ENCODE measurements around the gene UBL4B. TPM values are rescaled to one million over a fixed set of nuclear protein-coding genes. Genes with fewer than 3 reads are reported as not detected.

UBL4B gene
- total and polyA plus RNA-seq, 2 experiments from 2014 or later: not detected

DNA sequence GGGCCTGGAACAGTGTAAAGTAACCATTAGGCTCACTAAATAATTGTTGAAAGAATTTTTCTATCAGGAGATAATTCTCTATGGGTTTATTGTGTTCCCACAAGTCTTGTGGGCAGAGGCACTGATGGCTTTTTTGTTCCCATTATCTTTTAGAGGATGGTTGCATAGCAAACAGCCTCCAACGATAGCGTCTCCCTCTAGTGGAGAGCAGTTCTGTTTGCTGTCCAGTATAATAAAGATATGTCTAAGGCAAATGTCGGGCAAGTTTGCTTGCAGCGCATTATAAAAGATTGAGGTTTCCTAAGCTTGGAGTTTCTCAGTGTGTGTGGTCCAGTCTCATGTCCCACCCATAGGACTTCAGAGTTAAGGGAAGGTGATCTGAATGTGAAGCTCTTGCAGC, 36.7 kb downstream of the UBL4B start:
- no peak overlapping the region for H2AFZ ChIP-seq
- H3K4me2 ChIP-seq (ENCODE audit: unreplicated experiment): no peak overlapping the region
- no peaks in the 10 kb centered on the region for H4K20me1 ChIP-seq (ENCODE audit: insufficient read depth)
- peaks cover 7% of the 10 kb centered on the region; the same call in 1 of the 2 replicates for H3F3A ChIP-seq (ENCODE audit: insufficient read depth)
- no peaks in the 10 kb centered on the region for H3K79me2 ChIP-seq (ENCODE audit: insufficient read depth)
- H3K9me3 ChIP-seq (ENCODE audit: low read depth): no peaks in the 10 kb centered on the region
- no peak overlapping the region for H3K27ac ChIP-seq
- H3K27me3 ChIP-seq (replicated peaks; ENCODE audit: insufficient read depth): peaks cover 28% of the 10 kb centered on the region
- H3K9me2 ChIP-seq (ENCODE audit: insufficient read depth): no peaks in the 10 kb centered on the region
- H3K9ac ChIP-seq: no peak overlapping the region
- no peak overlapping the region for H3K4me3 ChIP-seq
- peak; percentile 50 for DNase-seq
- in situ Hi-C loops (cut with MboI): no loop called here
- H3K36me3 ChIP-seq (ENCODE audit: low read depth): no peaks in the 10 kb centered on the region
- WGBS, 2 experiments (ENCODE audit: low coverage in 1 of 2, low lambda C conversion rate in 2 of 2, missing lambda C conversion rate in 2 of 2): 51 to 61% methylated on average over 4 of the region's 4 CpGs
- no peak for TF ChIP-seq EZH2 (IDR thresholded peaks at IDR 0.05; ENCODE audit: insufficient read depth, poor library complexity, severe bottlenecking)
- TF ChIP-seq EZH2phosphoT487 (IDR thresholded peaks at IDR 0.05; ENCODE audit: insufficient read depth, low read depth): no peak
- 0 out of 2 replicates have a peak, but pooled peaks cover 13% of the 10 kb centered on the region for H3K4me1 ChIP-seq (ENCODE audit: insufficient read depth)

DNA sequence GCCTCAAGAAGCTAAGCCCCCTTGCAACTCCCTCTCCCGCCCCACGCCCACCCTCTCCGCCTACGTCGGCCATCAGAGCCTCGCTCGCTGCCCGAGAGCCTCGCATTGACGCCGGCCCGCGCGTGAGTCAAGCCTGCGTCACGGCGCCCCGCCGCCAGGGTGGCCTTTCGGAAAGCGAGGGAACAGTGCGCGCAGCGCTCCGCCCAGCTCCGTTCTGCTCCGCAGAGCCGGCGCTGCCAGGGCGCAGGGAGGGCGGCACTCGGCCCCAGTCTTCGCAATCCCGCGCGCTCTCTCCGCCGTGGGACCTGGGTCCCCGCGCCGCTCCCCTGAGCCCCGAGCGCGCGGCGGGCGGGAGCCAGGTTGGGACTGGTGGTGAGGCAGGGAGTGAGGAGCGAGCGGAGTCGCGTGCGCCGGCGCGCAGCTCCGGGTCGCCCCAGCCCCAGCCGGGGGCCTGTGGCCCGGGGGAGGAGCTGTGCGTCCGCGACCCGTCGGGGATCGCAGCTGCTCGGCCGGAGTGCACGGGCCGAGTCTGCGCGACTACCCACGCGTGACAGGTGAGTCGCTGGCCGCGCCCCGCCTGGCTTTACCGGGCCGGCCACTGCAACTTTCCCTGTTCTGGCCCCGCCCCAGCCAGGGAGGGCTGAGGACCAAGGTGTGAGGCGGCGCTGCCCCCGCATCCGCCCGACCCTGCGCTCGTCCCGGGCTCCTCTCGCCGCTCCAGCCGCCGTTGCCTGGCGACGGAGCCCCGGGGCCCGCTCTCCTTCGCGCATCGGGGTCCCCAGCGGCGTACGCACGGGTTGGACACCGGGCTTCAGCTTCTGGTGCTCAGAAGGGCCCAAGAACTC, 38.3 kb downstream of the UBL4B start, which contains the start of gene SLC6A17:
TSS of gene SLC6A17 (plus strand) at position 165 of the 845 bp plus-strand sequence. CDS start 16,436 bp downstream, outside the sequence.
- no peaks in the 10 kb centered on the region for H3K9me2 ChIP-seq (ENCODE audit: insufficient read depth)
- H3K79me2 ChIP-seq (ENCODE audit: insufficient read depth): no peaks in the 10 kb centered on the region
- peak within 1 kb of the TSS; percentile 67 for H3K4me3 ChIP-seq
- peaks cover 7% of the 10 kb centered on the region; the same call in 1 of the 2 replicates for H3F3A ChIP-seq (ENCODE audit: insufficient read depth)
- no peaks in the 10 kb centered on the region for H3K36me3 ChIP-seq (ENCODE audit: low read depth)
- DNase-seq: peak; percentile 91
- WGBS, 2 experiments (ENCODE audit: low coverage in 1 of 2, low lambda C conversion rate in 2 of 2, missing lambda C conversion rate in 2 of 2): 1% methylated on average over 76 to 78 of the region's 104 CpGs
- peak within 1 kb of the TSS; percentile 67 for H3K4me2 ChIP-seq (ENCODE audit: unreplicated experiment)
- no peaks in the 10 kb centered on the region for H4K20me1 ChIP-seq (ENCODE audit: insufficient read depth)
- H2AFZ ChIP-seq: peak within 1 kb of the TSS; percentile 61
- 0 out of 2 replicates have a peak, but pooled peaks cover 13% of the 10 kb centered on the region for H3K4me1 ChIP-seq (ENCODE audit: insufficient read depth)
- in situ Hi-C loops (cut with MboI): no loop called here
- H3K9ac ChIP-seq: peak within 1 kb of the TSS; percentile 46; the same call in 1 of the 2 replicates
- H3K27ac ChIP-seq: no peak within 1 kb of the TSS
- H3K9me3 ChIP-seq (ENCODE audit: low read depth): no peaks in the 10 kb centered on the region
- TF ChIP-seq EZH2 (IDR thresholded peaks at IDR 0.05; ENCODE audit: insufficient read depth, poor library complexity, severe bottlenecking) (no peak), EZH2phosphoT487 (IDR thresholded peaks at IDR 0.05; ENCODE audit: insufficient read depth, low read depth) (no peak)
- H3K27me3 ChIP-seq (replicated peaks; ENCODE audit: insufficient read depth): peaks cover 14% of the 10 kb centered on the region

DNA sequence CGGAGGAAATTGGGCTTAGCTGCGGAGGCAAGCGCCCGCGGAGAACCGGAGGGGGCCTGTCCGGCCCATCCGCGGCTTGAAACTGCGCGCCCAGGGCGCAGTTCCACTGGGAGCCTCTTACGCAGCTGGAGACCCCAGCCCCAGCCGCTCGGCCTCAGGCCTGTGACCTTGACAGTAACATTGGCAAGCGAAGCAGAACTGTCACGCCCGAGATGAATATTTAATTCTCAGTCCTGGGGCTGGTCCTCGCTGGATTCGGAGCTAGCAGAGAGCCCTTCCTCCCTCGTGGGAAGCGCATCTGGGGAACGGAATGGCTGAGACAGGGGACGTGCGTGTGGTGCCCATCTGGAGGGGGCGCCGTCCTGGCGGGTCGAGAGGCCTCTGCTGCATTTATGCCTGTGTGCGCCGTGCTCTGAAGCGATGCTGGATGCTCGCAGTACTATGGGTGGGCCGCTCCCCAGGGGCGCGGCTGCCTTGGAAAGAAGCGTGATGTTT, 39.0 kb downstream of the UBL4B start:
- no peak for TF ChIP-seq EZH2 (IDR thresholded peaks at IDR 0.05; ENCODE audit: insufficient read depth, poor library complexity, severe bottlenecking)
- TF ChIP-seq EZH2phosphoT487 (IDR thresholded peaks at IDR 0.05; ENCODE audit: insufficient read depth, low read depth): no peak
- Histone ChIP-seq H3K4me1 (ENCODE audit: insufficient read depth) (0 out of 2 replicates have a peak, but pooled peaks cover 13% of the 10 kb centered on the region), H3K4me3 (peak overlapping the region; percentile 67), H3K9me2 (ENCODE audit: insufficient read depth) (no peaks in the 10 kb centered on the region), H3K79me2 (ENCODE audit: insufficient read depth) (no peaks in the 10 kb centered on the region), H3K36me3 (ENCODE audit: low read depth) (no peaks in the 10 kb centered on the region), H3F3A (ENCODE audit: insufficient read depth) (peaks cover 7% of the 10 kb centered on the region; the same call in 1 of the 2 replicates), H3K27me3 (replicated peaks; ENCODE audit: insufficient read depth) (peaks cover 7% of the 10 kb centered on the region; the same call in 1 of the 2 replicates), H3K4me2 (ENCODE audit: unreplicated experiment) (peak overlapping the region; percentile 67), H2AFZ (peak overlapping the region; percentile 61), H3K9ac (0 out of 2 replicates have a peak overlapping the region, but pooled peaks have one; percentile 46), H4K20me1 (ENCODE audit: insufficient read depth) (no peaks in the 10 kb centered on the region), H3K9me3 (ENCODE audit: low read depth) (no peaks in the 10 kb centered on the region), H3K27ac (no peak overlapping the region)
- peak; percentile 35 for DNase-seq
- in situ Hi-C loops (cut with MboI): no loop called here
- 4 to 5% methylated on average over 37 of the region's 37 CpGs for WGBS, 2 experiments (ENCODE audit: low coverage in 1 of 2, low lambda C conversion rate in 2 of 2, missing lambda C conversion rate in 2 of 2)

DNA sequence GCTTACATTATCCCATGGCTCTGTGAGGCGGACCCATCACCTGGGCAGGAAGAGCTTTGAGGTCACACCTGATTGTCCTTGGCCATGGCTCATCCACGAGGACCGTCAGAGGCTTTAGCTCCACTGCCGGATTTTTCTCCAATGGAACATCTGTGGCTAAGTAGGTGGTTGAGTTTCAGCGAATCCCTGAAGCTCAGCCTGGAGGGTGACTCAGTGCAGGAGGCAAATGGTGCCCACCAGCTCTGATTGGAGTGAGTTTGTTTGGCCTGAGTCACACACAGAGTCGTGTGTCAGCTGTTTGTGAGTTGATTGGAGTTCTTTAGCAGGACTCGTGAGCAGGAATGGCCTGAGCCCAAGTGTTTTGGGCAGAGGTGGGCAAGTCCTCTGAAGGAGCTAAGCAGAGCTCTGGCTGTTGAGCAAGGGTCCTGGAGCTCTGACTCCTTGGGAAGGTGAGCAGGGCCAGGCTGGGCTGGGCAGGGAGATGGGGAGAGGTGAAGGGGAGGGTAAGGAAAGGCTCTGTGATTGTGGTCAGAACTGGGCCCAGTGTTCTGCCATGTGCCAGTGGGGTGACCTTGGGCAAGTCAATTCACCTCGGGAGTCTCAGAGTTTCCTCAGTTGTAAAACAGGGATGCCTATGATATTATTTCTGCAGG, 40.0 kb downstream of the UBL4B start:
- H3K36me3 ChIP-seq (ENCODE audit: low read depth): no peaks in the 10 kb centered on the region
- 0 out of 2 replicates have a peak, but pooled peaks cover 13% of the 10 kb centered on the region for H3K4me1 ChIP-seq (ENCODE audit: insufficient read depth)
- no peaks in the 10 kb centered on the region for H4K20me1 ChIP-seq (ENCODE audit: insufficient read depth)
- DNase-seq: peak; percentile 90
- no peak overlapping the region for H3K9ac ChIP-seq
- no peak overlapping the region for H3K4me3 ChIP-seq
- 27 to 28% methylated on average over 8 of the region's 8 CpGs for WGBS, 2 experiments (ENCODE audit: low coverage in 1 of 2, low lambda C conversion rate in 2 of 2, missing lambda C conversion rate in 2 of 2)
- in situ Hi-C loops (cut with MboI): no loop called here
- no peaks in the 10 kb centered on the region; the same call in 1 of the 2 replicates for H3K27me3 ChIP-seq (replicated peaks; ENCODE audit: insufficient read depth)
- H3F3A ChIP-seq (ENCODE audit: insufficient read depth): peaks cover 7% of the 10 kb centered on the region; the same call in 1 of the 2 replicates
- peak overlapping the region; percentile 7 for H3K4me2 ChIP-seq (ENCODE audit: unreplicated experiment)
- no peaks in the 10 kb centered on the region for H3K9me3 ChIP-seq (ENCODE audit: low read depth)
- H2AFZ ChIP-seq: no peak overlapping the region
- no peaks in the 10 kb centered on the region for H3K9me2 ChIP-seq (ENCODE audit: insufficient read depth)
- no peak overlapping the region for H3K27ac ChIP-seq
- TF ChIP-seq EZH2phosphoT487 (IDR thresholded peaks at IDR 0.05; ENCODE audit: insufficient read depth, low read depth): no peak
- no peak for TF ChIP-seq EZH2 (IDR thresholded peaks at IDR 0.05; ENCODE audit: insufficient read depth, poor library complexity, severe bottlenecking)
- no peaks in the 10 kb centered on the region for H3K79me2 ChIP-seq (ENCODE audit: insufficient read depth)
